ENCODE results near the gene MEGF9.

MEGF9 gene

DNA sequence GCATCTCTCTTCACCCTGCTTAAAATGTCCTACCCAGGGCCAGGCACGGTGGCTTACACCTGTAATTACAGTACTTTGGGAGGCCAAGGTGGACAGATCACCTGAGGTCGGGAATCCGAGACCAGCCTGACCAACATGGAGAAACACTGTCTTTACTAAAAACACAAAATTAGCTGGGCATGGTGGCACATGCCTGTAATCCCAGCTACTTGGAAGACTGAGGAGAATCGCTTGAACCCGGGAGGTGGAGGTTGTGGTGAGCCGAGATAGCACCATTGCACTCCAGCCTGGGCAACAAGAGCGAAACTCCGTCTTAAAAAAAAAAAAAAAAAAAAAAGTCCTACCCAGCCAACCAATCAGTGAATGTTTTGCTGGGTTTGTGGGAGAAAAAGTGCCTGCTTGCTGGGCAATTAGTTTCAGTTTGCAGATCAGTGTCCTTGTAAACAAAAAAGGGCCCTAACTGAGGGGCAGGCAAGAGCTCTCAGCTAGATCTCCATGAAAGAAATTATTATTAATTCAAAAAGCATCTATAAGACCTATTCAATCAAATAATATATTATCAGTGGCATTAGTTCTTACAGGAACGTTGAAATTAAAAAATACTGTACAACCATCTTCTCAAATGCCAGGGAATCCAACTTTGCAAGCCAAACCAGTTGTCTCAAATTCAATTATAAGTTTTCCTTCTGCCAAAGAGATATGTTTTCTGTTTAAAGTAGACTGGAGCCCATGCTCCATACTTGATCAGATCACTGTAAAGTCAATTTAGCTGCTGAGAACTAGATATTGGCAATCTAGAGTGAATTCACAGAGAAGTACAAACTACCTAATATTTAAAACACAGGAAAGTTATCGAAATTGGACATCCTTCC is 3.9 kb downstream of the MEGF9 start:
- in situ Hi-C loops (cut with MboI; ENCODE audit: low sequenced_read_pairs, unreplicated experiment): no loop called here
- no peak for DNase-seq (ENCODE audit: low spot score)
- TF ChIP-seq, protein P1, sequence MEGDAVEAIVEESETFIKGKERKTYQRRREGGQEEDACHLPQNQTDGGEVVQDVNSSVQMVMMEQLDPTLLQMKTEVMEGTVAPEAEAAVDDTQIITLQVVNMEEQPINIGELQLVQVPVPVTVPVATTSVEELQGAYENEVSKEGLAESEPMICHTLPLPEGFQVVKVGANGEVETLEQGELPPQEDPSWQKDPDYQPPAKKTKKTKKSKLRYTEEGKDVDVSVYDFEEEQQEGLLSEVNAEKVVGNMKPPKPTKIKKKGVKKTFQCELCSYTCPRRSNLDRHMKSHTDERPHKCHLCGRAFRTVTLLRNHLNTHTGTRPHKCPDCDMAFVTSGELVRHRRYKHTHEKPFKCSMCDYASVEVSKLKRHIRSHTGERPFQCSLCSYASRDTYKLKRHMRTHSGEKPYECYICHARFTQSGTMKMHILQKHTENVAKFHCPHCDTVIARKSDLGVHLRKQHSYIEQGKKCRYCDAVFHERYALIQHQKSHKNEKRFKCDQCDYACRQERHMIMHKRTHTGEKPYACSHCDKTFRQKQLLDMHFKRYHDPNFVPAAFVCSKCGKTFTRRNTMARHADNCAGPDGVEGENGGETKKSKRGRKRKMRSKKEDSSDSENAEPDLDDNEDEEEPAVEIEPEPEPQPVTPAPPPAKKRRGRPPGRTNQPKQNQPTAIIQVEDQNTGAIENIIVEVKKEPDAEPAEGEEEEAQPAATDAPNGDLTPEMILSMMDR (IDR thresholded peaks at IDR 0.05; ENCODE audit: borderline replicate concordance, control extremely low read depth, extremely low read depth, insufficient read depth, missing control alignments): no peak

DNA sequence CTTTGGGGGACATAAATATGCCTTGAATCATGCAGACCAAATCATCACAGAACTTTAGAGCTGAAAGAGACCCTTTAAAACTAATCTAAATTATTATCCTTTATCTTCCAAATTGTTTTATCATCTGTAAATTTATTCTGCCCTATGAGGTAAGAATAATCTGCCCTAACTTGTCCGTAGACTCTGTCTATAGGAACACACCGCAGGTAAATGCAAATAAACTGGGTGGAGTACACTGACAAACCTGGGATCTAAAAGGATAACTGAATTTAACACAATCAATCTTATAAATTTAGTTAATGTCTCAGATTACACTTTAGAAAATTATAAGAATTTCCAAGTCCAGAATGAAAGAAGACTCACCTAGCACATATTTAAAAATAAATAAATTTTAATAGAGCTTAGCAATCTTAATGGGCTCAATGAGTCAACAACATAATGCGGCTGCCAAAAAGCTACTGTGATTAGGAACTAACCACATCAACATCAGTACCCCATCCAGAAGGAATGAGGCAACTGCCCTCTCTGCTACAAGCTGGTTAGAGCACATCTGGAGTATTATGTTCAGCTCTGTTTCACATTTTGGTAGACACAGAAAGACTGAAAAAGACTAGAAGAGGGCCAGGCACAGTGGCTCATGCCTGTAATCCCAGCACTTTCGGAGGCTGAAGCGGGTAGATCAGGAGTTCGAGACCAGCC is 5.6 kb downstream of the MEGF9 start:
- no peak for DNase-seq (ENCODE audit: low spot score)
- TF ChIP-seq, protein P1 (IDR thresholded peaks at IDR 0.05; ENCODE audit: borderline replicate concordance, control extremely low read depth, extremely low read depth, insufficient read depth, missing control alignments): no peak
- in situ Hi-C loops (cut with MboI; ENCODE audit: low sequenced_read_pairs, unreplicated experiment): no loop called here

DNA sequence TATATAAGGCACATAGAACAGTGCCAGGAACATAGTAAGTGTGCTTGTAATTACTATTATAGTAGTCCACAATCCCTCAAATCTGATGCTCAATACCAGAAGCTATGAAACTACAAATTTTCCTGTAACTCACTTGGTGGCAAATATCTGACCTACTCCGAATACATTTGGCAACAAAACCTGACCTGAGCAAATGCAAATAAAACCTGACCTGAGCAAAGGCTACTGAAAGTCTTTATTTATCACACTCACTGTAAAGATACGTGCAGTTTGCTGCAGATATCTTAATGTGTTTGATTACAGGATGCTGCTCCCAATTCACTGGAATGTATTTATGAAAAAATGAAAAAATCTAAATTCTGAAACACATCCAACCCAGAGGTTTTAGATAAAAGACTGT is 7.1 kb downstream of the MEGF9 start:
- in situ Hi-C loops (cut with MboI; ENCODE audit: low sequenced_read_pairs, unreplicated experiment): no loop called here
- DNase-seq (ENCODE audit: low spot score): no peak
- TF ChIP-seq, protein P1 (IDR thresholded peaks at IDR 0.05; ENCODE audit: borderline replicate concordance, control extremely low read depth, extremely low read depth, insufficient read depth, missing control alignments): no peak

DNA sequence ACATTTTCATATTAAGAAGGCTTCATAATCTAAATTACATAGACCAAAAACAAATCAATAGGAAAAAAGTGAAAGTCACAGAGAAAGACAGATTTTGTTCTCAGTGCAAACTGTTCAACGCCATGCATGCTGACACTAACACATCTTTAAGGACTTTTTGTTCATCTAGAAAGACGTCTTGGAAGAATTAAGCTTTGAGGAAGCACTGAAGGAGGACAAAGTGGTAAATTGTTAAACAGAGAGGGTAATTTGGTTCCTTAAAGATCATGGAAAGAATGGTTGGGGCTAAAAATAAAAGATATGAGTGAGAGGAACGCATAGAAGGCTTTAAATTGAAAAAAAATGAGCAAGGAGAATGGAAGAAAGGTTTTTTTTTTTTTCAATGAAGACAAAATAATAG is 9.1 kb downstream of the MEGF9 start:
- in situ Hi-C loops (cut with MboI; ENCODE audit: low sequenced_read_pairs, unreplicated experiment): no loop called here
- no peak for DNase-seq (ENCODE audit: low spot score)
- TF ChIP-seq, protein P1 (IDR thresholded peaks at IDR 0.05; ENCODE audit: borderline replicate concordance, control extremely low read depth, extremely low read depth, insufficient read depth, missing control alignments): no peak

DNA sequence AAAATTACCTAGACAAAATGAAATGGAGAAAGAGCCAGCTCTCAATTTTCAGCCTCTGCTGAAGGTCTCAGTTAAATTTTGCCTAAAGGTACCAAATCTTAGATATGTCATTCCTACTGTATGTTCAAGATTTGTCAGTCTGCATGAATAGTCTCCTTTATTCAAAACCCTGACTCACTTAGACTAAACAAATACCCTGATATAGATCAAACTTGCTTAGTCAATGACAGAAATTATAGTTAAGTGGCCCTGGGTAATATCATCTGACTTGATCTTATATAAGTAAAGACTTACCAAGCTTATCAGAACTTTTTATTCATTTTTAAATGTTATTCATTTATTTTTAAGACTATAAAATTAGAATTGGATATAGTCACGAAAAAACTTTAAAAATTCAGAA is 12.2 kb downstream of the MEGF9 start:
- DNase-seq (ENCODE audit: low spot score): no peak
- in situ Hi-C loops (cut with MboI; ENCODE audit: low sequenced_read_pairs, unreplicated experiment): no loop called here
- TF ChIP-seq, protein P1 (IDR thresholded peaks at IDR 0.05; ENCODE audit: borderline replicate concordance, control extremely low read depth, extremely low read depth, insufficient read depth, missing control alignments): no peak

DNA sequence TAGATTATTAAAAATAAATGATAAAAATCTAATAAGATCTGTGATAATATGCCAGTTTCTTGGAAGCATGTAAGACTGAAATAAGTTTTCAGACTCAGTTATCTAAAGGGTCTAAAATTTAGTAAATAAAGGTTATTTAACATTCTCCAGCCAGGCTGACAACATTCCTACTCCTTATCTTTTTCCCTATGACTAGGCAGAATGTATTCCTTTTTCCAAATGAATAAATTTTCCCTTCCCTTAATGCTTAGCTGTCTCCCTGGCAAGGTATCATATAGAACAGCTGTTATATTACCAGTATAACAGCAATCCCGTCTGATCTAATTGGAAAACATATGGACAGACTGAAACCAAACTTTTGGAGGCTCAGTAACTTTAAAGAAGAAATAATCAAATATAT is 13.0 kb downstream of the MEGF9 start:
- TF ChIP-seq, protein P1 (IDR thresholded peaks at IDR 0.05; ENCODE audit: borderline replicate concordance, control extremely low read depth, extremely low read depth, insufficient read depth, missing control alignments): no peak
- in situ Hi-C loops (cut with MboI; ENCODE audit: low sequenced_read_pairs, unreplicated experiment): no loop called here
- DNase-seq (ENCODE audit: low spot score): no peak

Measured in GM13976 (cell line).